MM.1S (cell line): Measurements from ENCODE around the gene RAVER2.

Source experiments
- DNase-seq: peaks from one replicate; pipeline ENCODE4 v3.0.0-alpha.2; 2015
- H2AFZ ChIP-seq: fragments of 300-600 bp; sonication (generic); 2 replicates; pipeline ENCODE4 v1.6.0; 2016; ENCODE audit warnings: antibody characterized with exemption, low read length
- H3F3A ChIP-seq: fragments of 300-600 bp; sonication (generic); 2 replicates; pipeline ENCODE4 v1.6.1; 2016; ENCODE audit warnings: mild to moderate bottlenecking, antibody characterized with exemption, low read length, moderate library complexity, mixed read lengths; ENCODE audit not compliant: insufficient read depth
- H3K27ac ChIP-seq: fragments of 300-600 bp; sonication (generic); 2 replicates; pipeline ENCODE4 v1.5.1; 2016; ENCODE audit warnings: mild to moderate bottlenecking, low read length
- H3K27me3 ChIP-seq: fragments of 300-600 bp; sonication (generic); replicated peaks from 2 replicates; pipeline ENCODE4 v1.6.0; 2016; ENCODE audit warnings: low read length; ENCODE audit not compliant: insufficient read depth
- H3K36me3 ChIP-seq: fragments of 300-600 bp; sonication (generic); replicated peaks from 2 replicates; pipeline ENCODE4 v1.6.1; 2016; ENCODE audit warnings: mild to moderate bottlenecking, low read length, mixed read lengths; ENCODE audit not compliant: insufficient read depth
- H3K4me1 ChIP-seq: fragments of 300-600 bp; sonication (generic); 2 replicates; pipeline ENCODE4 v1.6.1; 2016; ENCODE audit warnings: low read length, mixed read lengths
- H3K4me2 ChIP-seq: fragments of 300-600 bp; sonication (generic); 2 replicates; pipeline ENCODE4 v1.6.0; 2016; ENCODE audit warnings: low read depth, low read length
- H3K4me3 ChIP-seq: fragments of 300-600 bp; sonication (generic); 2 replicates; pipeline ENCODE4 v1.5.1; 2016; ENCODE audit warnings: low read length, mixed read lengths
- H3K79me2 ChIP-seq: fragments of 300-600 bp; sonication (generic); 2 replicates; pipeline ENCODE4 v1.6.1; 2016; ENCODE audit warnings: mixed run types, low read length, mixed read lengths
- H3K9ac ChIP-seq: fragments of 300-600 bp; sonication (generic); 2 replicates; pipeline ENCODE4 v1.6.1; 2016; ENCODE audit warnings: low read length, mixed read lengths
- H3K9me2 ChIP-seq: fragments of 300-600 bp; sonication (generic); replicated peaks from 2 replicates; pipeline ENCODE4 v1.6.1; 2016; ENCODE audit warnings: mild to moderate bottlenecking, low read length, mixed read lengths; ENCODE audit not compliant: insufficient read depth
- H3K9me3 ChIP-seq: fragments of 300-600 bp; sonication (generic); replicated peaks from 2 replicates; pipeline ENCODE4 v1.6.1; 2016; ENCODE audit warnings: mild to moderate bottlenecking, low read length, mixed read lengths; ENCODE audit not compliant: insufficient read depth
- H4K20me1 ChIP-seq: fragments of 300-600 bp; sonication (generic); 2 replicates; pipeline ENCODE4 v1.6.1; 2016; ENCODE audit warnings: mild to moderate bottlenecking, low read length, moderate library complexity, mixed read lengths; ENCODE audit not compliant: insufficient read depth
- CTCF ChIP-seq: fragments of 300-600 bp; sonication (generic); IDR thresholded peaks from 2 replicates; pipeline ENCODE4 v1.5.1; 2016; ENCODE audit warnings: antibody characterized with exemption, low read length, mixed read lengths
- EZH2 ChIP-seq: fragments of 300-600 bp; sonication (generic); optimal IDR thresholded peaks from 2 replicates; pipeline ENCODE3; 2017; ENCODE audit warnings: low read depth, mild to moderate bottlenecking, antibody characterized with exemption, low read length, mixed read lengths
- EZH2phosphoT487 ChIP-seq: fragments of 300-600 bp; sonication (generic); IDR thresholded peaks from 2 replicates; pipeline ENCODE4 v1.6.1; 2018; ENCODE audit warnings: antibody characterized with exemption, low read length

Gene RAVER2

DNA sequence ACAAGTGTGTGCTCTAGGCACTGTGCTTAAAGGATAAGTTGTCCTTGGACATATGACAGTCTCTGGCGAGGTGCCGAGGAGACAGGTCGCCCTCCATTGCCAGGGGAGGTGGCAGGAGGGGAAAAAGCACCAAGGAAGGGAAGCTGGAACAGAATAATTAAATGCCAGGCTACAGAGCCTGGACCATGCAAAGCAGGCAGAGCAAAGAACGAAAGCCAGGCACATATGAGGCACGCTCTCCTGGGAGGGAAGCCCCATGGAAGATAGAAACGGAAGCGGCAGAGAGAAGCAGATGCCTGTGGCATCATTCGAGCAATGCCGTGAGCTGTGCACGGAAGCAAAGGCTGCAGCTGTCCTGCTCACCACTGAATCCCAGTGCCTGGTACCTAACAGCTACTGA, 130.2 kb downstream of the RAVER2 start:
- peaks cover 3% of the 10 kb centered on the region; the same call in 1 of the 2 replicates for H3K36me3 ChIP-seq
- no peaks in the 10 kb centered on the region for H3K9me3 ChIP-seq
- H3K9me2 ChIP-seq, result no peaks in the 10 kb centered on the region
- no peaks in the 10 kb centered on the region for H3K4me1 ChIP-seq
- H3K27me3 ChIP-seq, result no peaks in the 10 kb centered on the region
- H3K9ac ChIP-seq, result no peak overlapping the region
- no peak overlapping the region for H2AFZ ChIP-seq
- H4K20me1 ChIP-seq, result no peaks in the 10 kb centered on the region
- no peak overlapping the region for H3K4me3 ChIP-seq
- no peaks in the 10 kb centered on the region for H3F3A ChIP-seq
- no peak overlapping the region for H3K27ac ChIP-seq
- TF ChIP-seq CTCF (no peak), EZH2 (no peak), EZH2phosphoT487 (no peak)
- no peak for DNase-seq
- peaks cover 9% of the 10 kb centered on the region for H3K79me2 ChIP-seq
- no peak overlapping the region for H3K4me2 ChIP-seq

GRCh38 chr1:64875606-64876005, 130.7 kb downstream of the RAVER2 start:
- no peak overlapping the region for H3K27ac ChIP-seq

DNA sequence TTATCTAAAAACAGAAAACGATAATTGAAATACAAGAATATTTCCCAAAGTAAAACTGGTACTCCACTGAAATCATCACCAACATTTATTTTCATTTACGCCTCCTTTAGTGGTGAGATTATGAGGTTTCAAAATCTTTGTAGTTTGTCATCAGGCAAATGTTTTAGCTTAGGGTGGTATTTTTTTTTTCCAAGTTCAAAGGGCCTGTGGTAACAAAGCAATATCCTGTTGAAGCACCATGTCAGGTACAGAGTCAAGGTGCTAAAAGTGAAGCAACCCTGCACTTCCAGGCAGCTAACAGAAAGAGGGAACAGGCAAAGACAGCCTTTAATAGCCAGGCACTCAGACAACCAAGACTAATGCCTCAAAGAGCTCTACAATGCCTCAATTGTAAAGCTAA, 132.3 kb downstream of the RAVER2 start:
- Histone ChIP-seq H3K79me2 (peaks cover 25% of the 10 kb centered on the region), H3K9me3 (no peaks in the 10 kb centered on the region), H3F3A (0 out of 2 replicates have a peak, but pooled peaks cover under 1% of the 10 kb centered on the region), H3K4me2 (no peak overlapping the region), H3K4me1 (peaks cover 7% of the 10 kb centered on the region), H3K27me3 (no peaks in the 10 kb centered on the region), H3K9ac (no peak overlapping the region), H2AFZ (no peak overlapping the region), H4K20me1 (peaks cover 3% of the 10 kb centered on the region; the same call in 1 of the 2 replicates), H3K36me3 (peaks cover 3% of the 10 kb centered on the region; the same call in 1 of the 2 replicates), H3K4me3 (no peak overlapping the region), H3K27ac (no peak overlapping the region), H3K9me2 (no peaks in the 10 kb centered on the region)
- TF ChIP-seq CTCF (no peak), EZH2 (no peak), EZH2phosphoT487 (no peak)
- DNase-seq, result no peak

More at GRCh38 chr1:64875606-64876005, 130.7 kb downstream of the RAVER2 start:
- Histone ChIP-seq H4K20me1 (no peaks in the 10 kb centered on the region), H3K9ac (no peak overlapping the region), H3K4me3 (no peak overlapping the region), H3F3A (no peaks in the 10 kb centered on the region), H2AFZ (no peak overlapping the region), H3K4me2 (no peak overlapping the region), H3K4me1 (no peaks in the 10 kb centered on the region), H3K79me2 (peaks cover 14% of the 10 kb centered on the region), H3K9me3 (no peaks in the 10 kb centered on the region), H3K9me2 (no peaks in the 10 kb centered on the region), H3K36me3 (peaks cover 3% of the 10 kb centered on the region; the same call in 1 of the 2 replicates), H3K27me3 (no peaks in the 10 kb centered on the region)
- DNase-seq, result no peak
- TF ChIP-seq EZH2phosphoT487 (no peak), EZH2 (no peak), CTCF (no peak)
